HG02623 (cell line): ENCODE measurements around the gene C16orf96.

Experiments
- ATAC-seq: cut with Tn5 transposase; IDR thresholded peaks from one replicate; pipeline ENCODE4 v1.9.1; 2021; ENCODE audit warnings: moderate library complexity; ENCODE audit not compliant: unreplicated experiment

Gene C16orf96

GRCh38 chr16:4641895-4642294 lies 85.8 kb downstream of the C16orf96 start:
- ATAC-seq, result no peak

- no peak for ATAC-seq
These were observed 90.9 kb downstream of the C16orf96 start for GRCh38 chr16:4646773-4647643.

GRCh38 chr16:4647644-4647980 lies 91.5 kb downstream of the C16orf96 start:
- ATAC-seq, result no peak

- ATAC-seq, result no peak
These were observed 92.8 kb downstream of the C16orf96 start for GRCh38 chr16:4648917-4649316.

- ATAC-seq, result no peak
These were observed 93.8 kb downstream of the C16orf96 start for GRCh38 chr16:4649744-4650442.
